OCI-LY1 (cell line): ENCODE data around the gene PLD1.

ENCODE experiments used
- CTCF ChIP-seq: fragments of 200-600 bp; sonication (generic), shearing (Covaris generic); IDR thresholded peaks from 2 replicates; pipeline ENCODE4 v1.5.1; 2017; ENCODE audit warnings: mild to moderate bottlenecking, antibody characterized with exemption, low read length, moderate library complexity, mixed read lengths
- EZH2 ChIP-seq: fragments of 200-600 bp; sonication (generic), shearing (Covaris generic); IDR thresholded peaks from 2 replicates; pipeline ENCODE4 v1.8.0; 2017; ENCODE audit warnings: borderline replicate concordance, mixed run types, mild to moderate bottlenecking, antibody characterized with exemption, low read length, moderate library complexity, mixed read lengths

GRCh38 chr3:171552531-171552930 lies 257.8 kb downstream of the PLD1 start:
- TF ChIP-seq CTCF (no peak), EZH2 (no peak)
